ENCODE data around the gene MAPK8IP1.
A peak's percentile ranks its signal among the peaks of the same experiment; 100 is the strongest.

Gene MAPK8IP1

DNA sequence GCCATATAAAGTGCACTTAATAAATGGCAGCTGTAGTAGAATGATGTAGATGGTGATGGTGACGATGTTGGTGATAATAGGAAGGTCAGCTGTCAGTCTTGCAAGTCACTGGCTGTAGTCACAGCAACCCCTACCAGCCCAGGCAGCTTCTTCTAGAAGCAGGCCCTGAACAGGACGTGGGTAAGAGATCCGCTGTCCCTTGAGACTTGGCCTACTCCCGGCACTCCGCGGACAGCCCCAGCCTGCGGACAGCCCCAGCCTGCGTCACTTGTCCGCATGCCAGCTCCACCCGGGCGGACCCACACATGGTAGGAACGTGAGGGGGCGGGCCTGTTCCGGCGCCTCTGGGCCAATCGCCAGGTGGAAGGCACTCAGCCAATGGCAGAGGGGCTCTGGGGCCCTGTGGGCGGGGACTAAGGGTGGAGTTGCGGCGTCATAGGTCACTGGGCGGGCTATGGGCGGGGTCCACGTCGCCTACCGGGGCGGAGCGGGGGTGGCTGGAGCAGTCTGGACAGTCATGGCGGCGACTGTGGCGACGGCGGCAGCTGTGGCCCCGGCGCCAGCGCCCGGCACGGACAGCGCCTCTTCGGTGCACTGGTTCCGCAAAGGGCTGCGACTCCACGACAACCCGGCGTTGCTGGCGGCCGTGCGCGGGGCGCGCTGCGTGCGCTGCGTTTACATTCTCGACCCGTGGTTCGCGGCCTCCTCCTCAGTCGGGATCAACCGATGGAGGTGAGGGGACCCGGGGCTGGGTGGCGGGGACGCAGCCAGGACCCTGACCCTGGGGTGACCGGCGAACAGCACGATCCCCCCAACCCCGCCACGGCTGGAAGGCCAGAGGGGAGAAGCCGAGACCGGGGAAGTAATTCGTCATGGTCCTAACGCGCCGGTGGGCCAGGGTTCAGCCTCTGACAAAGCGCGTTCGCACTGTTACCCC, 38.2 kb upstream of the MAPK8IP1 start, which contains the start of gene CRY2:
Gene CRY2, plus strand, starts transcription at position 502 of the 937 bp plus-strand sequence. Its CDS starts 16 bp downstream, at position 518.
- peak within 1 kb of the TSS; percentile 58 for H3K4me3 ChIP-seq (ENCODE audit: low read depth, low read length)
- TF ChIP-seq, protein P1, sequence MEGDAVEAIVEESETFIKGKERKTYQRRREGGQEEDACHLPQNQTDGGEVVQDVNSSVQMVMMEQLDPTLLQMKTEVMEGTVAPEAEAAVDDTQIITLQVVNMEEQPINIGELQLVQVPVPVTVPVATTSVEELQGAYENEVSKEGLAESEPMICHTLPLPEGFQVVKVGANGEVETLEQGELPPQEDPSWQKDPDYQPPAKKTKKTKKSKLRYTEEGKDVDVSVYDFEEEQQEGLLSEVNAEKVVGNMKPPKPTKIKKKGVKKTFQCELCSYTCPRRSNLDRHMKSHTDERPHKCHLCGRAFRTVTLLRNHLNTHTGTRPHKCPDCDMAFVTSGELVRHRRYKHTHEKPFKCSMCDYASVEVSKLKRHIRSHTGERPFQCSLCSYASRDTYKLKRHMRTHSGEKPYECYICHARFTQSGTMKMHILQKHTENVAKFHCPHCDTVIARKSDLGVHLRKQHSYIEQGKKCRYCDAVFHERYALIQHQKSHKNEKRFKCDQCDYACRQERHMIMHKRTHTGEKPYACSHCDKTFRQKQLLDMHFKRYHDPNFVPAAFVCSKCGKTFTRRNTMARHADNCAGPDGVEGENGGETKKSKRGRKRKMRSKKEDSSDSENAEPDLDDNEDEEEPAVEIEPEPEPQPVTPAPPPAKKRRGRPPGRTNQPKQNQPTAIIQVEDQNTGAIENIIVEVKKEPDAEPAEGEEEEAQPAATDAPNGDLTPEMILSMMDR (IDR thresholded peaks at IDR 0.05; ENCODE audit: low read depth, low read length, missing control alignments) = no peak
- in situ Hi-C loops (cut with HindIII; ENCODE audit: low sequenced_read_pairs) = no loop called here
- DNase-seq (ENCODE audit: low read depth) = peak; percentile 95

DNA sequence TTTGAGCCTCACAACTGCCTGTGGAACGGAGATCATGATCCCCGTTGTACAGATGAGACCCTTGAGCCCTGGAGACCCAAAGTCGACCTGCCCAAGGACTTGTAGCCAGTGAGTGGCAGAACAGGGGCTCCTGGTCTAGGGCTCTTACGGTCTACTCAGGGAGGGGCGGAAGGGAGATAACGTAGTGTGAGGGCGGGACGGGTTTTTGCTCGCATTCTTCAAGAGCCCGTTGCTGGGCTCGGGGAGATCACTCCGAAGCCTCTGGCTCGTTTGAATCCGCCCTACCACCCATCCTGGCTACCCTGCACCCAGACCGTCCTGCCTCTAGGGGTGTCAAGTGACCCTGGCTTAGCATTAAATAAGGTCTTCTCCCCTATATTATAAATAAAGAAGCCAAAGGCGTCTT, 37.5 kb upstream of the MAPK8IP1 start:
- TF ChIP-seq, protein P1 (IDR thresholded peaks at IDR 0.05; ENCODE audit: low read depth, low read length, missing control alignments) = peak; percentile 34
- in situ Hi-C loops (cut with HindIII; ENCODE audit: low sequenced_read_pairs) = no loop called here
- no peak for DNase-seq (ENCODE audit: low read depth)
- H3K4me3 ChIP-seq (ENCODE audit: low read depth, low read length) = peak overlapping the region; percentile 58

DNA sequence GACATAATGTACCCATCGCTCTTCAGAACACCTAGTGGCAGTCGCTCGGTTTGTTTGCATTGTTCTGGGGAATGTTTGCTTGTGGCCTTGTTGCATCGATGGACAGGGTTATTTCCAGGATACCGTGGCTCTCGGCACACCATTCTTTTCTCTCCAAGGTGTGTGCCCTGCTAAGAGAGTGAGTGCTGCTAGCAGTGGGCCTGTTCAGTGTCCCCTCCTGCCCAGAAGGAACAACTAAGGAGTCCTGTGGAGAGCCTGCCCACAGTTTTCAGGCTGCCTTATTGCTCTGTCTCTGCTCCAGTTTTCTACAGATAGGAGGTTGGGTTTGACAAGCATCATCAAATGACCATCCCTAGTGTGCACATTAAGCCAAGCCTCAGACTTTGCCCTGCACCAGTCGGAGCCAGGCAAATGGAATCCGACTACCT, 36.8 kb upstream of the MAPK8IP1 start:
- peak overlapping the region; percentile 58 for H3K4me3 ChIP-seq (ENCODE audit: low read depth, low read length)
- in situ Hi-C loops (cut with HindIII; ENCODE audit: low sequenced_read_pairs) = no loop called here
- TF ChIP-seq, protein P1 (IDR thresholded peaks at IDR 0.05; ENCODE audit: low read depth, low read length, missing control alignments) = no peak
- no peak for DNase-seq (ENCODE audit: low read depth)

DNA sequence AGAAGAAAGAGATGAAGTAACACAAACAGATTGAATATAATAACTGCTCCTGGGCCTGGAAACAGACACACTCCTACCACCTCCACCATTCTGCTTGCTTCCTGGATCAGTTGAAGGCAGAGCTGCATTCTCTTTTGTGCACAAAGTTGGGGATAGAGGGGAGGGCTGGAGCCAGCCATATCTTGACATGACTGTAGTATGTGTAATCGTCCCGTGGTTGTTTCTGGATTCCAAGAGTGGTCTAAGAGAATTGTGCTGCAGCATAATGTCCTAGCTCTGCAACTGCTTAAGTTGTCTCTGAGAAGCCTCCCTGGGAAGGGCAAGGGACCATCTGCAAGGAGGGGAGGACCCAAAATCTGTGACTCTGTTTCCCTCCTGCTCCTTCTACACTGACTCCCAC, 35.0 kb upstream of the MAPK8IP1 start:
- in situ Hi-C loops (cut with HindIII; ENCODE audit: low sequenced_read_pairs) = no loop called here
- DNase-seq (ENCODE audit: low read depth) = no peak

DNA sequence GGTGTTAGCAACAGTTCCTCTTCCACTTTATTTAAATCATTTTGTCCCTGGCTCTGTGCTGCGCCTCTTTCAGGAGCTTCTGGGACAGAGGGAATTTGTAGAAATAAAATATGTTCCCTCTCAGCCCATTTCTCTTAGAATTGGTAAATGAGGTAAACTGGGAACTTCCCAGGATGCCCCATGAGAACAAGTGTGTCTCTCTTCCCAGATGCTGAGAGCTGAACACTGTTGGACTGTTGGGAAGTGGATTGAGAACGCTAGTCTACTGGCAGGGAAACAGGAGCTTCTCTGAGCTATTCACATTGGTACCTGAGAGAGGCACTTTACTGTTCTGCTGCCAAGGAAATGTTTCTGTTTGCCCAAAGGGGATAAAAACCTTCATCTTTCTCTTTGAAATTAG, 34.2 kb upstream of the MAPK8IP1 start:
- in situ Hi-C loops (cut with HindIII; ENCODE audit: low sequenced_read_pairs) = no loop called here
- DNase-seq (ENCODE audit: low read depth) = no peak
- TF ChIP-seq, protein P1 (IDR thresholded peaks at IDR 0.05; ENCODE audit: low read depth, low read length, missing control alignments) = no peak
- H3K4me3 ChIP-seq (ENCODE audit: low read depth, low read length) = no peak overlapping the region

More for the DNA sequence above, 35.0 kb upstream of the MAPK8IP1 start:
- TF ChIP-seq, protein P1 (IDR thresholded peaks at IDR 0.05; ENCODE audit: low read depth, low read length, missing control alignments) = no peak
- H3K4me3 ChIP-seq (ENCODE audit: low read depth, low read length) = no peak overlapping the region

DNA sequence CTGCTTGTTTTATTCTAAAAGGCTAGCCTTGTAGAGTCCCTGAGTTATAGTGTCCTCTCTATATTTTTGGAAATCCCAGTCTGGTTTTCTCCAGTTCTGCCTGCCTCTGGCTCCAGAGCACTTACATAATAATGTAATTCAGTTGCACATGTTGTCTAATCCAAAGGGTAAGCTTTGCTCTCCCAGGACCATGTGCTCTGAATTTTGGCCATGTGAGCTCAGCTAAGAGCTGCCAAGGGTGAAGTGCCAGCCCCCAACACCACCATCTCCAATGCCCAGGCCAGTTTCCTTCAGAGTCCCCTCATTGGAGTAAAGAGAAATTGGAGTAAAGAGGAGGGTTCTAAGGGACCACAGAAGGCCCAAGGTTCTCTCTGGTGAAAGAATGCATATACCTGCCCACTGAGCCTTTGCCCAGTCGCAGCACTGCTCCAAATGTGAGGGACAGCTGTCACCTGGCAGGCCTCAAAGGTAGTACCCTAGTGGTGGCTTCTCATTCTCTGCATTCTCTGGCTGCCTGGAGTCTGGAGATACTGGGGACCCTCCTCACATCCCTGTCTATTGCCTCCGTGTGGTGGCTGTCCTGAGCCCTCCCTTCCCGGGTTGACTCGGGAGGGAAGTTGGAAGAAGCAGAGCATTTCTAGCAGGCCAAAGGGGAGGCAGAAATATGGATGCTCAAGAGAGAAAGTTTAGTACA, 33.3 kb upstream of the MAPK8IP1 start:
- in situ Hi-C loops (cut with HindIII; ENCODE audit: low sequenced_read_pairs) = no loop called here
- DNase-seq (ENCODE audit: low read depth) = no peak
- TF ChIP-seq, protein P1 (IDR thresholded peaks at IDR 0.05; ENCODE audit: low read depth, low read length, missing control alignments) = no peak
- no peak overlapping the region for H3K4me3 ChIP-seq (ENCODE audit: low read depth, low read length)

All from astrocyte of the cerebellum (primary cell).